Retinal pigment epithelial cell (primary cell): ENCODE measurements around the gene TSSK2.
"Not testable (repeated sequence)": the region's sequence is repeated elsewhere in the genome, so short reads cannot be mapped to it uniquely, and the experiment has no call there.

Experiments used
- DNase-seq: peaks from one replicate; pipeline ENCODE4 v3.0.0-alpha.2; 2010; ENCODE audit warnings: low read depth
- H3K4me3 ChIP-seq: 2 replicates; pipeline ENCODE4 v1.5.1; 2011; ENCODE audit warnings: mild to moderate bottlenecking, low read length, control low read depth, moderate library complexity
- CTCF ChIP-seq: conservative IDR thresholded peaks from 2 replicates; pipeline ENCODE4 v1.5.1; 2011; ENCODE audit warnings: low read depth, low read length, control low read depth, inconsistent platforms

TSSK2 gene

GRCh38 chr22:19150482-19151328 is 19.6 kb downstream of the TSSK2 start:
- no peak for TF ChIP-seq CTCF
- no peak for DNase-seq
- H3K4me3 ChIP-seq: no peak overlapping the region

DNA sequence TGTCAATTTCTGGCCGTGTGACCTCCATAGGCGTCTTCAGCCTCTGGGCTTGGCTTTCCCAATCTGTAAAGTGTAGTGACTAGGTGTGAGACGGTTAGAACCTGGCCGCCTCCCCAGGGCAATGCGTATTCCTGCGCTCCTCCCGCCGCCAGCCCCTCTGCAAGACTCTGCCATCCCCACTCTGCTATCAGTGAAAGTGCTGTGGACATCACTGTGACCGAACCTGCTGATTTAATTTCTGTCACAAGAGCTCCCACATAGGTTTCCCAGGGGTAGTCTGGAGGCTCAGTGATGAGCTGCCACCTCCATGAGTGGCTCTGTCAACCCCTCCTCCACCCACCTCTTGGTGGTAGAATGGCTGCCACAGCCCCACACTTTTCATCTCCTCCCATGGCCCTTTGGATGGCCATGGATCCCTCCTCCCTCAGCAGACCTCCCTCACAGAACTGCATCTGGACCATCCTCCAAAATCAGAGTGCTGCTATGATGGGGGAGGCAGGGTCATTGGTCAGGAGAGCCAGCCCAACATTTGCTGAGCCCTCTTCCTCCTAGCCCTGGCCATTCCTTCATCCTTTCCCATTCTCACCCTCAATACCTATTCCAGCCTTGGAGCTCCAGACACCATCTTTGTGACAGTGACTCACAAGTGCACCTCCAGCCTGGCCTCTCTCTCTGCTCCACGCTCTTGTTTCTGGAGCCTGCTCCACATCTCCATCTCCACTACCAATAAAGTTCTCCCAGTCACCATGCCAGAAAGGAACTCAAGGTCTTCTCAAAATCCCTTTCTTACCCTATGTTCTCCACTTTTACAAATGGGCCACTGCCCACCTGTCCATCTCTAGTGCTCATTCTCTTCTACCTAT is 20.5 kb downstream of the TSSK2 start:
- TF ChIP-seq CTCF: no peak
- no peak overlapping the region for H3K4me3 ChIP-seq
- DNase-seq: no peak

DNA sequence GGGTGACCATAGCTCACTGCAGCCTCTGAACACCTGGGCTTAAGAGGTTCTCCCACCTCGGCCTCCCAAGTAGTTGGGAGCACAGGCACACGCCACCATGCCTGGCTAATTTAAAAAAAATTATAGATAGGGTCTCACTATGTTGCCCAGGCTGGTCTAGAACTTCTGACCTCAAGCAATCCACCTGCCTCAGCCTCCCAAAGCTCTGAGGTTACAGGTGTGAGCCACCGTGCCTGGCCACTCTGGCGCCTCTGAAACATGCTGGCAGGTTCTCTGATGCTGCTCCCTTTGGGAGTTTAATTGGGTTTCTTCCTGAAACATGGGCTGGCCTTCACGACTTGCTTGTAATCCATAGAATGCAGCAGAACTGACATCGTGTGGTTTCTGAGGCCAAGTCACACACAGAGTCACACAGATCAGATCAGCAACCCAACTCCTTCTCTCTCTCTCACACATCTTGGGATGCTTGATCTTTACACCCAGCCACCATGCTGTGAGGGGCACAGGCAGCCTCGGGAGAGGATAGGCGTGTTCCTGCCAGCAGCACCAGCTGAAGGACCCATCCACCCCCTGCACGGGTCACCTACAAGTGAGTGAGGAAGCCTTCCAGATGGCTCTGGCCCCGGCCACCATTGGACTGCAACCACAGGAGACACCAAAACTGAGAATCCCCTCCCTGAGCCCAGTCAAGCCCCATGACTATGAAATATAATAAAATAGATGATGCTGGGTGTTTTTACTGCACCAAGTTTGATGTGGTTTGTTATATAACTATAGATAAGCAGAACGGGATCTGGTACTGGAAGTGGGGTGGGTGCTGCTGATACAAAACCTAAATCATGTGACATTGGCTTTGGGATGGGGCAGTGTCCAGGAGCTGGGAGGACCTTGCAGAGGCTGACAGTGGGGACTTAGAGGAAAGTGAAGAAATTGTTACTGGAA is 22.1 kb downstream of the TSSK2 start:
- TF ChIP-seq CTCF: no peak
- no peak for DNase-seq
- no peak overlapping the region for H3K4me3 ChIP-seq

GRCh38 chr22:19156109-19156508 is 25.0 kb downstream of the TSSK2 start:
- not testable (repeated sequence) for DNase-seq

DNA sequence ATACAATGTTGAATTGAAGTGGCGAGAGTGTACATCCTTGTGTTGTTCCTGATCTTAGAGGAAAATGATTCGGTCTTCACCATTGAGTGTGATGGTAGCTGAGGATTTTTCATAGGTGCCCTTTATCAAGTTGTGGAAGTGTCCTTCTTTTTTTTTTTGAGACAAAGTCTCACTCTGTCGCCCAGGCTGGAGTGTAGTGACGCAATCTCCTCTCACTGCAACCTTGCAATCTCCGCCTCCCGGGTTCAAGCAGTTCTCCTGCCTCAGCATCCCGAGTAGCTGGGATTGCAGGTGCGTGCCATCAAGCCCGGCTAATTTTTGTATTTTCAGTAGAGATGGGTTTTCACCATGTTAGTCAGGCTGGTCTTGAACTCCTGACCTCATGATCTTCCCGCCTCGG is 27.5 kb downstream of the TSSK2 start:
- DNase-seq, H3K4me3 ChIP-seq: not testable (repeated sequence)

More at GRCh38 chr22:19156109-19156508, 25.0 kb downstream of the TSSK2 start:
- not testable (repeated sequence) for H3K4me3 ChIP-seq

GRCh38 chr22:19164425-19164824 is 33.3 kb downstream of the TSSK2 start:
- no peak overlapping the region for H3K4me3 ChIP-seq
- TF ChIP-seq CTCF: no peak
- no peak for DNase-seq

- no peak for TF ChIP-seq CTCF
- no peak overlapping the region for H3K4me3 ChIP-seq
- DNase-seq: no peak
These were observed 35.3 kb downstream of the TSSK2 start for GRCh38 chr22:19166421-19166820.
